Measurements from ENCODE around the gene CHAMP1.

The CHAMP1 gene

GRCh38 chr13:114321256-114321655 is 7.0 kb downstream of the CHAMP1 start (continued):
- no peak for TF ChIP-seq ZNF549 (tag by site-specific recombination; IDR thresholded peaks at IDR 0.05)
- no peak for TF ChIP-seq ZNF692 (tag by site-specific recombination; IDR thresholded peaks at IDR 0.05)
- TF ChIP-seq ZNF626 (tag by site-specific recombination; IDR thresholded peaks at IDR 0.05): no peak
- TF ChIP-seq ZNF223 (tag by site-specific recombination; IDR thresholded peaks at IDR 0.05): no peak
- TF ChIP-seq ZSCAN18 (tag by site-specific recombination; IDR thresholded peaks at IDR 0.05): no peak

- H3K36me3 ChIP-seq (ENCODE audit: control insufficient read depth in 2 of 2, insufficient read depth in 1 of 2, low read length in 2 of 2): peaks cover 25 to 68% of the 10 kb centered on the region in 2 experiments
- no peak overlapping the region for H3K27ac ChIP-seq (ENCODE audit: extremely low read depth, low read depth, low read length)
- no peaks in the 10 kb centered on the region for H3K9me3 ChIP-seq (ENCODE audit: control insufficient read depth, insufficient read depth, low read depth, low read length)
- H3K4me1 ChIP-seq (ENCODE audit: control insufficient read depth, insufficient read depth, low read length): no peaks in the 10 kb centered on the region
- POLR2A ChIA-PET: no interaction called here
- CTCF ChIA-PET: no interaction called here
- TF ChIP-seq ZNF138 (tag by site-specific recombination; IDR thresholded peaks at IDR 0.05; ENCODE audit: borderline replicate concordance) (no peak), KLF10 (tag by site-specific recombination; IDR thresholded peaks at IDR 0.05) (no peak), ZSCAN5A (tag by site-specific recombination; IDR thresholded peaks at IDR 0.05) (no peak), SCRT1 (tag by site-specific recombination; IDR thresholded peaks at IDR 0.05; ENCODE audit: borderline replicate concordance) (no peak)
- H3K4me3 ChIP-seq (ENCODE audit: low read depth, low read length): no peak overlapping the region
These were observed 9.0 kb downstream of the CHAMP1 start for GRCh38 chr13:114323349-114323748.

GRCh38 chr13:114324334-114324733 is 10.0 kb downstream of the CHAMP1 start:
- no peaks in the 10 kb centered on the region for H3K9me3 ChIP-seq (ENCODE audit: control insufficient read depth, insufficient read depth, low read depth, low read length)
- no peak for TF ChIP-seq ZSCAN5A (tag by site-specific recombination; IDR thresholded peaks at IDR 0.05)
- TF ChIP-seq SETDB1 (IDR thresholded peaks at IDR 0.05; ENCODE audit: insufficient read length, low read length): no peak
- no peak for TF ChIP-seq ZNF571 (tag by site-specific recombination; IDR thresholded peaks at IDR 0.05)
- TF ChIP-seq ZNF513 (tag by site-specific recombination; IDR thresholded peaks at IDR 0.05): no peak
- TF ChIP-seq REST (tag by site-specific recombination; IDR thresholded peaks at IDR 0.05): no peak
- no peak for TF ChIP-seq ZBTB7A (tag by site-specific recombination; IDR thresholded peaks at IDR 0.05; ENCODE audit: low read depth)
- TF ChIP-seq ZNF350 (tag by site-specific recombination; IDR thresholded peaks at IDR 0.05): no peak
- no peak for TF ChIP-seq ZNF521 (tag by site-specific recombination; IDR thresholded peaks at IDR 0.05)
- H3K4me1 ChIP-seq (ENCODE audit: control insufficient read depth, insufficient read depth, low read length): no peaks in the 10 kb centered on the region
- no peak overlapping the region for H3K27ac ChIP-seq (ENCODE audit: extremely low read depth, low read depth, low read length)
- no peak overlapping the region for H3K4me3 ChIP-seq (ENCODE audit: low read depth, low read length)
- H3K36me3 ChIP-seq (ENCODE audit: control insufficient read depth in 2 of 2, insufficient read depth in 1 of 2, low read length in 2 of 2): peaks cover 25 to 69% of the 10 kb centered on the region in 2 experiments
- POLR2A ChIA-PET: no interaction called here
- CTCF ChIA-PET: no interaction called here
